NCI-H69 (cell line): ENCODE measurements around the gene GPX7.

ENCODE experiments used
- DNase-seq: peaks from one replicate; lab custom pipeline; 2025; lab: John Stamatoyannopoulos, UW

Gene GPX7

GRCh38 chr1:52629325-52629643 is 27.1 kb downstream of the GPX7 start:
- no peak for DNase-seq

GRCh38 chr1:52629667-52630066 is 27.5 kb downstream of the GPX7 start:
- DNase-seq = no peak

GRCh38 chr1:52631759-52632331 is 29.7 kb downstream of the GPX7 start:
- DNase-seq = no peak

DNA sequence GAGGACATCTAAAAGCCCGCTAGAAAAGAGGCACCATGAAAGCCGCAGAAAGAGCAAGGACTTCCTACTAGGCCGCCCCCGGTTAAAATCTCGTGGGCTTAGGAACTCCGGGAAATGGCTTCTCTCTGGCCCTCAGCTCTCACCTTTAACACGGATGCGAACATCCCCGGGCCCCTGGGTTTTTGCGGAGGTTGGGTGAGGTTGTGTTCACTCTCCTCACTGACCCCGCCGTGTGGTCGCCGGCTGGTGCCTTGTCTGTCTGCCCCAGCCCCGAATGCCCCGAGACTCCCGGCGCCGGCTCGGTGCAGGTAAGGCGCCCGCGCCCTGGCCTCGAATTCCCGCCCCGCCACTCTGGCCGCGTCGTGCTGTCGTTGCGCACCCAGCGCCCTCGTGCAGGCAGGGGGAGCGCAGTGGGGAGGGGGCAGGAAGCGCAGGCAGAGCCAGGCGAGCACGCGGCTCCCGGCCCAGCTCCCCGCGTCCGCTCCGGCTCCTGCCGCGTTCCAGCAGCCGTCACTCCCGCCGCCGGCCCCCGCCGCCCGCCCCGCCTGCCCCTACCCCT is 30.6 kb downstream of the GPX7 start, which contains the start of gene SHISAL2A:
SHISAL2A (plus strand) TSS at position 437 of the 559 bp plus-strand sequence. CDS start 326 bp downstream, outside the sequence.
- DNase-seq = peak; percentile 76

- DNase-seq = peak; percentile 72
These were observed 31.2 kb downstream of the GPX7 start for GRCh38 chr1:52633291-52633754.

GRCh38 chr1:52634111-52634510 is 31.9 kb downstream of the GPX7 start:
- DNase-seq = no peak

GRCh38 chr1:52635321-52636089 is 33.3 kb downstream of the GPX7 start:
- DNase-seq = no peak

GRCh38 chr1:52636721-52637695 is 34.8 kb downstream of the GPX7 start:
- DNase-seq = peak; percentile 64

GRCh38 chr1:52637946-52638345 is 35.8 kb downstream of the GPX7 start:
- no peak for DNase-seq

DNA sequence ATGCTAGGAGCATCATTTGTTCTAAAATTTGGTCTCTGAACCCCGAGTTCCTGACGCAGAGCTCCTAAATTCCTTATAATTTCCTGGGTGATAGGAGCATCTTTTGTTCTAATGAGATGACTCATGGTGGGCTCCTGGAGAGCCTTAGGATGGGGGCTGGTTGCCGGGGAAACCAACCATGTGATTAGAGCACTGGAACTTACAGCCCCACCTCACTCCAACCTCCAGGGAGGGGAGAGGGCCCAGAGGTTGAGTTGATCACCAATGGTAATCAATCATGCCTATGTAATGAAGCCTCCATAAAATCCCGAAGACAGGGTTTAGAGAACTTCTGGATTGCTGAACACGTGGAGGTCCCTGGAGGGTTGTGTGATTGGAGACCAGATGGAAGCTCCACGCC is 38.5 kb downstream of the GPX7 start:
- DNase-seq = peak; percentile 77

- no peak for DNase-seq
These were observed 39.1 kb downstream of the GPX7 start for GRCh38 chr1:52641307-52641706.

DNA sequence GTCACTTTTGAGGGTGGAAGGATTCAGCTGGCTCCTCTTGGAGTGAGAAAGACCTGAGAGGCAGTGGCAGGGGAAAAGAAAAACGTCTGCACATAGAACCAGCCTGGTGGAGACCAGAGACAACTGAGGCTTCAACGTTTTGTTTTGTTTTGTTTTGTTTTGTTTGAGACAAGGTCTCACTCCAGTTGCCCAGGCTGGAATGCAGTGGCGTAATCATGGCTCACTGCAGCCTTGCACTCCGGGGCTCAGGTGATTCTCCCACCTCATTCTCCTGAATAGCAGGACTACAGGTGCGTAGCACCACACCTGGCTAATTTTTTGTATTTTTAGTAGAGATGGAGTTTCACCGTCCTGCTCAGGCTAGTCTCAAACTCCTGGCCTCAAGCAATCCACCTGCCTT is 43.1 kb downstream of the GPX7 start:
- DNase-seq = no peak

DNA sequence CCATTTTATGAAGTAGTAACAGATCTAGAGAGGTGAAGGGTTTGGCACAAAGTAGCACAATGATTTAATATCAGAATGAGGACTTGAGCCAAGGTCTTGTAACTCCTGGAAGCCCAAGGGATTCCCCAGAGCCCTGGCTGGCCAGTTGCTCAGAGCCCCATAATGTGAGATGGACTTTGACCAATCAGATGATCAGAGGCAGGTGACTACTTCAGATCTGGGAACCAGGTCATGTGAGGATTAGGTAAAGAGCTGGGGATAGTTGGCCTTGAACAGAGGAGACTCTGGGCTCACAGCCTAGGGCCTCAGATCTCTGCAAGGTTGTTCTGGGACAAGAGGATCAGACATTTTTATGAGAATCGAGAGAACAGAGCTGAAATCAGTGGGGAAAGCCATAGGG is 49.7 kb downstream of the GPX7 start:
- DNase-seq = no peak

DNA sequence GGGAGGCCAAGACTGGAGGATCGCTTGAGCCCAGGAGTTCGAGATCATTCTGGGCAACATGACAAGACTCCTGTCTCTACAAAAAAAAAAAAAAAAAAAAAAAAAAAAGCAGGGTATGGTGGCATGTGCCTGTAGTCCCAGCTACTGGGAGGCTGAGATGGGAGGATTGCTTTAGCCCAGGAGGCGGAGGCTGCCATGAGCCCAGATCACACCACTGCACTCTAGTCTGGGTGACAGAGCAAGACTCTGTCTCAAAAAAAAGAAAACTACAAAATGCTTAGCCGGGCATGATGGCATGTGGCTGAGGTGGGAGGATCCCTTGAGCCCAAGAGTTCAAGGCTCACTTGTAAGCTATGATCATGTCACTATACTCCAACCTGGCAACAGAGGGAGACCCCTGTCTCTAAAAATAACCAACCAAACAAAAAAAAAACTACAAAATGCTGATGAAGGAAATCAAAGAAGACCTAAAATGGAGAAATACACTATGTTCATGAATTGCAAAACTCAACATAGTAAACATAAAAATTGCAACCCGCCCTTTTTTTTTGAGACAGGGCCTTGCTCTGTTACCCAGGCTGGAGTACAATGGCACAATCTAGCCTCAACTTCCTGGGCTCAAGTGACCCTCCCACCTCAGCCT is 51.2 kb downstream of the GPX7 start:
- DNase-seq = no peak

DNA sequence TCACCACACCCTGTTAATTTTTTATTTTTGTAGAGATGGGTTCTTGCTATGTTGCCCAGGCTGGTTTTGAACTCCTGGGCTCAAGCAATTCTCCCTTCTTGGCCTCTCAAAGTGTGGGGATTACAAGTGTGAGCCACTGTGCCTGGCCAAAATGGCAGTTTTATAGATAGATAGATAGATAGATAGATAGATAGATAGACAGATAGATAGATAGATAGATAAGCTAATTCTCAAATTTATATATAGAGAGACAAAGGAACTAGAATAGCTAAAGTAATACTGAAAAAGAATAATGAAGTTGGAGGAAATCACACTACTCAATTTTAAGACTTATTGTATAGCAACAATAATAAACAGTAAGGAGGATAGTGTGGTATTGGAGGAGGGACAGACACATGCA is 51.9 kb downstream of the GPX7 start:
- no peak for DNase-seq

GRCh38 chr1:52657702-52658101 is 55.5 kb downstream of the GPX7 start:
- DNase-seq = no peak
